ENCODE measurements around the gene MEGF6.

Gene MEGF6

DNA sequence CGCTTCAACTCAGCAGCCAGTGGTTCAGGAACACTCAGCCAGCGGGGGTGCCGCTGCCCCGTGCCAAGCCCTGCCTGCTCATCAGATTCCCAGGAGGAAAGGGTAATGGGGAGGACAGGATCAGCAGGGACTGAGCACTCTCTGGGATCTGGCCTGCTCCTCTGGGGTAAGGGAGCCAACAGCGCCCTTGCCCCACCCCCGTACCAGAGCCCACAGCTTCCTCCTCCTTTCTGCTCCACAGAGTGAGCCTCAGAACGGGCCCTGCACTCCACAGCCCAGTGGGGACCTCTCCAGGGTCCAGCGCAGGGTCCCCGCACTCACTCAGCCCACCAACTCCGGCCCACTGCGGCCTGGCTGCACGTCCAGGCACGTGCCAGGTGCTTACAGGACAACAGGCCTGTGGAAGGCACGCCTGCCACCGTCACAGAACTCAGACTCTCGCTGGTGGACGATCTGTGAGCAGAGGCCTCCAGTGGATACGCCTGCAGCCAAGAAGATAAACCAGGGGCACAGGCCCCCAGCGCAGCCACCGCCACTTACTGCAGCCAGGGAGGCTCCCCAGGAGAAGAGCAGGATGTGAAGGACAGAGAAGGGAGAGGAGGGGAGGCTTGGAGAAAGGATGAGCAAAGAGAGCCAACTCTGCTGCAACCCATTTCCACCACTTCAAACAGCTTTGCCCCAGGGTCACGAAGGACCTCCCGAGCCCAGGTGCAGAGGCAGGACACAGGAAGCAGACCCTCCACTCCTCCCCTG lies 2.1 kb downstream of the MEGF6 start:
- DNase-seq (ENCODE audit: low read depth in 2 of 2, low spot score in 1 of 2), result no peak

DNA sequence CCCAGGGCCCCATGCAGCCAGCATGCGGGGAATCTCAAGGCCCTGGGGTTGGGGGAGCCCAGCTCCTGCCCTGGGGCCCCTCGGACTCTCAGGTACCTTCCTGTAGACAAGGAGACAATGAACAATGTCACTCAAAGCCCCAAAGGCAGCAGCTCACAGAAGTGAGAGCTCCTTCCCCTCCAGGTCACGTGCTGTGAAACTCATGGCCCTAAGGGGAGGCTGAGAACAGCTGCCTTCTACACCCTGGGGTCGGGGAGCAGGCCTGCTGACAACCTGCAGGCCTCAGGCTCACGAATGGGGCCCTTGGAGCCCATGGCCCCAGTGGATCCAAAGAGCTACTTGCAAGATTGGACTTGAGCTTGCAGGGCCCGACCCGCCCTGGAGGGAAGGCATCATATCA lies 3.2 kb downstream of the MEGF6 start:
- DNase-seq (ENCODE audit: low read depth in 2 of 2, low spot score in 1 of 2), result no peak

DNA sequence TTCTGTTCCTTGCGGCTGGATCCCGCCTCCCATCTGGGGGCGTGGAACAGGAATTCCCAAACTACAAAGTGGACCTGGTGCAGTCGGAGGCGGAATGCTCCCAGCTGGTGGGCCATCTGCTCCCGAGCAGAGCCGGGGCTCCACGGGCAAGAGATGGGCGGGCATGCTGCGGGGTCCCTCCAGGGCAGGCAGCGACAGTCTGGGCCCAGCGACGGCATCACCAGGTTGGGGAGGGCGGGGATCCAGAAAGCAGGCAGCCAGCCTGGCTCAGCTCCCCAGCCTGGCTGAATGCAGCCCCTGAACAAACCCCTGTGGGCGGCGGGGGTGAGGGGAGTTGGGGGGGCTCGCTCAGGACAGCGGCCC lies 3.6 kb downstream of the MEGF6 start:
- DNase-seq (ENCODE audit: low read depth in 2 of 2, low spot score in 1 of 2), result no peak

DNA sequence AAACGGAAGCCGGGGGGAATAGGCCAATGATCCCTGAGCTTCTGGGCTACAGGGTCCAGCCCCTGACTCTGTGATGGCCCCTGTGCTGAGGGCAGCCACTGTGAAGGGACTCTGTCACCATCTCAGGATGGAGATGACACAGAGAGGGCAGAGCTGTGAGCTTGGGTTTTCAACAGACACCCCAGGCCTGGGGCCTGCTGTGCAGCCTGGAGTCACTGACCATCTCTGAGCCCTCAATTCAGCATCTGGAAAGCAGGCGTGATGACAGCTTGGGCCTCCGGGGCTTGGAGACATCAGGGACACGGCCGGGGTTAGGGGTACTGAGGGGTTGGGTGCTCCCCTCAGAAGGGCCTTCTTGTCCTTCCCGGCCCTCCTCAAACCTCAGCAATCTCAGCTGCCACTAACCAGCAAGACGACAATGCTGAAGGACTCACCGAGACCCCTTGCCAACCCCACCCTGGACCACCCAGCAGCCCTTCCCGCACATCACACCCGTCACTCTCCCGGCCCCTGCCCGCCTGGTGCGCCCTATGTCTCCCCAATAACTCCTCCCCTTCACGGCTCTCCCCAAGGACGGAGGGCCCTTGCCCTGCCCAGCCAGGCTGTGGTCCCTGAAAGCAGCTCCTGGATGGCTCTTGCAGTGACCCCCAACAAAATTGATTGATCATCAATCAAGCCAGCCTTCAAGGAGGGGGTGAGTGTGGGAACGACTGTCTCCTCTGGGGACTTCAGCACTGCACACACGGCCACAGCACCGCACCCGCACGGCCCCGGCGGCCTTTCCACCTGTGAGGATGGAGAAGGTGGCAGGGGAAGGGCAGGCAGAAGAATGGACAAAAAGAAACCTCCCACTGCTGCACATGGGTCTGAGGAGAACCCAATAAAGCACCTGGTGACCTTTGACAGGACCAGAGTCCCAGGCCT lies 4.3 kb downstream of the MEGF6 start:
- DNase-seq (ENCODE audit: low read depth in 2 of 2, low spot score in 1 of 2), result no peak

DNA sequence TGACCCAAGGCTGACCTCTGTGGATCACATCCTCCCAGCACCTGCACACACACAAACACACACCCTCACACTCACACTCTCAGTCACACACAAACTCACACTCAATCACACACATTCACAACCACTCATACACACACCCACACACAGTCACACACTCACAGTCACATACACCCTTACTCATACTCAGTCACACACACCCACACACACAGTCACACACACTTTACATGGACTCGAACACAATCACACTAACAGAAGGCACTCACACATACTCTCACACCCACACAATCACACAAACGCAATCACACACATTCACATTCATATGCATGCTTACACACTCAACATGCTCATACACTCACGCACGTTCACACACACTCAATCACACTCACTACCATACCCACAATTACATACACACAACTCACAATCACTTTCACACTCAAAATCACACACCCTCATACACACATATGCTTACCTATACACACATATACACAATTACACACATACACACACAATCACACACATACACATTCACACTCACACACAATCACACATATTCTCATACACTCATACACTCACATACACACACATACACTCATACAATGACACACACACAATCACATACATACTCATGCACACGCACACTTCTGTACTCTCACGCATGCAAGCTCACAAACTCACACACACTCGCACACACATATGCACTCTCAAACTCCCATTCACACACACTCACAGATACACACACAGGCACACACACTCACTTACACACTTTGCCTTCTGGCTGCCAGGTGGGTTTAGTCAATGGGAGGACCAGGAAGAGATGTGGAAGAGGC lies 6.1 kb downstream of the MEGF6 start:
- DNase-seq (ENCODE audit: low read depth in 2 of 2, low spot score in 1 of 2), result no peak

DNA sequence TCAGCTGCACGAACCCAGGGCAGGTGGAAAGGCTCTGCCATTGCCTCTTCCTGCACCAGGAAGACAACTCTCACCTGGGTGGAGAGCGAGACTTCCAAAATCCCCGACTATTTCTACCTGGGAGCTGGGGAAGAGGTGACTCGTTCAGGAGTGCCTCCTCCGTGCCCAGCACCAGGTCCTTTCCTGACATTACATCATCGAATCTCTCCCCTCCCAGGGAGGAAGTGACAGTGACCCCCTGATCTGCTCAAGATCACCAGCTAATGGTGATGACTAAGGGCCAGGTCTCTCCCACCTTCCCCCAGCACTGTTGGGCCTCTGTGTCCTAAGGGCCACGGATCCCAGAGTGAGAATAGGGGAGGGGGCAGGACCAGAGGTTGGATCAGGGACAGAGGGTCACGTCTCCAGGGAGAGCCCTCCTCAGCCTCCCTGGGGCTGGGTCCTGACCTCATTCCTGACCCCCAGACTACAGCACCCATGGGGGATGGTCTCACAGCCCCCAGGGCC lies 6.8 kb downstream of the MEGF6 start:
- DNase-seq (ENCODE audit: low read depth in 2 of 2, low spot score in 1 of 2), result no peak

DNA sequence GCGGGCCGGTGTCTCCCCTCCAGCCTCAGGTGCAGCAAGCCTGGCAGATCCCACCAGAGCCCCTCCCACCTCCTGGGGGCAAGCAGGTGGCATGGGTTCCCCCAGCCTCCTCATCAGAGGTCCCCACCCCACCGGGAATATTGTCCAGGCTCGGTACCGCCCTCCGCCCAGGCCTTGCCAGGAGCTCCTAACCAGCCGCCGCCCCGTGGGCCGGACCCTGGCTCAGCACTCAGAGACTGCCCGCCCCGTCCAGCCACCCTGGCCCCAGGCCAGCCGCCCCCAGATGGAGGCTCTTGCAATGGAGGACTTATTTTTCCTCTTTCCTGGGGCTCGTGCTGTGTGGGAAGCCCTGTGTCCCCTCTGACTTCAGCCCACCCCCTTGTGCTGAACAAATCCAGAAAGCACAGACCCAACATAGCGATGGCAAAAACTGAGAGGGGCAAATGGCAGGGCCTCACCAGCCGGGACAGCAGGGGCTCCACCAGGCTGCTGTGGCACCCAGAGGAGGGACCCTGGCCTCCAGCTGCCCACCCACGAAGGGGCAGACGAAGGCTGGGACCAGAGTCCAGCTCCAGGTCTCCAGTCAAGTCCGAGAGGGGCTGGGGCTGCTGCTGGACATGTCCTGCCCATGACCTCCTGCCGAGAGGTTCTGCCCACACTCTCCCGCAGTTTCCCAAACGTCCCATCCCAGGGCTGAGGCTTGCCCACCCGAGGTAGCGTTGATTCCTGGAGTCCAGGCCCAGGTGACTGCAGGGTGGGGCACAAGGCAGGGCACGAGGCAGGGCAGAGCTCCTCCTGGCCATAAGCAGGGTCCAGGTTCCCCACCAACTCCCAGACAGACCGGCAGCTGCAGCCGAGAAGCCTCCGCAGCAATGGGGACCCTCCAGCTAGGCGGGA lies 7.5 kb downstream of the MEGF6 start:
- DNase-seq (ENCODE audit: low read depth in 2 of 2, low spot score in 1 of 2), result no peak

DNA sequence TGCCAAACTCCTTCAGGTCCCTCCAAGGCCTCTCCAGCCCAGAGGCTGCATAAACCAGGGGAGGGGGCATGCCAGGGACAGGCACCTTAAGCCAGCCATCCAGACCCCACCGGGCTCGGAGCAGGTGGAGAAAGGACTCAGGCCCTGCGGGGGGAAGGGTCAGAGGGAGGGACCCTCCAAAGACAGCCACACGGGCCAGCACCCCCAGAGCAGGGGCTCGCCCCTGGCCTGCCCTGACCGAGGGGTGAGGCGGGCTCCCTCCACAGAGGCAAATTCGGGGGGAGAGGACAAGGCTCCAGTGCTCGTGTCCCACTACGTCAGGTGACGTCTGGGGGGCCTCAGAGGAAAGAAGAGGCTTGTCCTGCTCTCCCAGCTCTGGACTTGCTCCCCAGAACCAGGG lies 8.2 kb downstream of the MEGF6 start:
- DNase-seq (ENCODE audit: low read depth in 2 of 2, low spot score in 1 of 2), result no peak

DNA sequence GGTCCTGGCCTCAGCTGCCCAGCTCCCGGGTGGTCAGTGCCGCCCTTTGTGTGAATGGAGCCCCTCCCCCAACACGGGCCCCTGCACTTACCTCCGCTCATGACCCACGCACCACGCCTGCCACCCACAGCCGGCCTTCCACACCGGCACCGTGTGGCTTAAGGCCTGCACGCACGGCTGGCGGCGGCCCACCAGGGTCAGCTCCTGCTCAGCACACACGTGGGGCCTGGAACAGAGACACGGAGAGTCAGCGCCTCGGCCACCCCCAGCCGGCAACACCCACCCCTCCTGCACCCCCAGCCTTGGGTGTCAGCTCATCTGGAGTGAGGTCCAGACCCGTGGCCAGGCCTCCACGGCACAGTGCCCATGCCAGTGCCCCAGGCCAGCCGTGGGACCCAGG lies 8.9 kb downstream of the MEGF6 start:
- DNase-seq (ENCODE audit: low read depth in 2 of 2, low spot score in 1 of 2), result no peak

DNA sequence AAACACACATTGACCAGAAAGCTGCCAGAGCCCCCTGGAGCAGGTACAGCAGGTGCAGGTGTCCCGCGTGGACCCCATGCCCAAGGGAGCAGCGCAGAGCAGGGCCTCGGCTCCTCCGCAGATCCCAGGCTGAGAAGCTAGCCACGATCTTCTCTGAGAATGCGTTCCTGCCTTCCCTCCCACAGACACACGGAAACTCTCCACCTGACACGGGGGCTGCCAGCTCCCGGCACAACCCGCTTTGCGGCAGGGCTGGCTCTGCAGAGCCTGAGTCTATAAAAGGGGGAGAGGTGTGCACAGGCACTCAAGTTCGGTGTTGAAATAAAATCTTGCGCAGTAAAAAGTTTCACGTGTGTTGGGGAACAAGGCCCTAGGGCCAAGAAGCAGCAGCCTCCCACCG lies 9.6 kb downstream of the MEGF6 start:
- DNase-seq (ENCODE audit: low read depth in 2 of 2, low spot score in 1 of 2), result no peak

DNA sequence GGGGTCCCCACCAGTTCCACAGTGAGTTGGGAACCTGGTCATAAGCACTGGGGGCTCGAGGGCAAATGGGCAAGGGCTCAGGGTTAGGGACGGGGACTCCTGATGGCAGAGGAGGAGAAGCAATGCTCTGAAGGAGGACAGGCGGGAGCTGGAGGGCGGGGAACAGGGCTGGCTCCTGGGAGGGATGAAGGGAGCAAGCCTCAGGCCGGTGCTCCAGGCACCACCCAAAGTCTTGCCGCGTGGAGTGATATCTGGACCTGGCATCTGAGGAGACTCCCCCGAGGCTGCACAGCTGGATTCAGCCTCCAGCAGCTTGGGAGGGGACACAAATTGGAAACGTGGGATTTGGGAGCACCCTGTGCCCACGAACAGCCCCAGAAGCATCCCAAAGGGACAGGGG lies 11.0 kb downstream of the MEGF6 start:
- no peak for DNase-seq (ENCODE audit: low read depth in 2 of 2, low spot score in 1 of 2)

DNA sequence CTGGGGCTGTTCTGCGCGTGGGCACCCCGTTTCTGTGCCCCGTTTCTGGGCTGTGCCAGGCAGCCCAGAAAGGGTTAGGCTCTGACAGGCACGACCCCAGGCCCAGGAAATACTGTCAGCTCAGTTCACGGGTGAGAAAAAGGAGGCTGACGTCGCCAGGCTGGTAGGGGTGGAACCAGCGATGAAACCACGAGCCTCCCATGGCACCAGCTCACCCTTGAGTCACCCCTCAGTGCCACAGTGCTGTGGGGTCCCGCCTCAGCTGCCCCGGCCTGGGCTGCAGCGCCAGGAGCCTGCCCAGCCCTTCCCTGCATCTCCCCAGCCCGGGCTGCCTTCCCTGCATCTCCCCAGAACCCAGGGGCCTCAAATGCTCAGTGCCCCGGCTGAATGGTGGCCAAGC lies 11.5 kb downstream of the MEGF6 start:
- no peak for DNase-seq (ENCODE audit: low read depth in 2 of 2, low spot score in 1 of 2)

DNA sequence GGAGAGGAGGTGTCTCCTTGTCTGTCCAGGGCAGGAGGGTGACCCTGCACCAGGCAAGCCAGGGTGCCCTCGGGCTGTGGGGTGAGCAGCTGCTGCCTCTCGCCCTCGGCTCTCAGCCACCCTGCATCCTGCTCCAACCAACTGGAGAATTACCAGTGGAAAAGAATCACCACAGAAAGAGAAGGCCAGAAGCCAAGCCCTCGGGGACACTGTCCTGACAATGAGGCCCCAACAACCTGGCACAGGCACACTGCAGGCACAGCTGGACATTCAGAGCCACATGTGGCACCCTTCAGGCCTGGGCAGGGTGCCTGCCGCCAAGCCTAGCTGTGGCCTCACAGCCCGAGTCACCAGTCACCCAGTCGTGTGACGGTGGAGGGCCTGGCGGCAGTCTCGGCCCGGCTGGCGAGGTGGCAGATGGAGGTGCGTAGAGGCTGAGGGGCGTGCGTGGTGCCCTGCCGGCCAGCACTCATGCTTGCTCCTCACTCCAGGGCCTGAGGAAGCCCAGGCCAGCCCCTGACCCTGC lies 12.0 kb downstream of the MEGF6 start:
- DNase-seq (ENCODE audit: low read depth in 2 of 2, low spot score in 1 of 2), result no peak

DNA sequence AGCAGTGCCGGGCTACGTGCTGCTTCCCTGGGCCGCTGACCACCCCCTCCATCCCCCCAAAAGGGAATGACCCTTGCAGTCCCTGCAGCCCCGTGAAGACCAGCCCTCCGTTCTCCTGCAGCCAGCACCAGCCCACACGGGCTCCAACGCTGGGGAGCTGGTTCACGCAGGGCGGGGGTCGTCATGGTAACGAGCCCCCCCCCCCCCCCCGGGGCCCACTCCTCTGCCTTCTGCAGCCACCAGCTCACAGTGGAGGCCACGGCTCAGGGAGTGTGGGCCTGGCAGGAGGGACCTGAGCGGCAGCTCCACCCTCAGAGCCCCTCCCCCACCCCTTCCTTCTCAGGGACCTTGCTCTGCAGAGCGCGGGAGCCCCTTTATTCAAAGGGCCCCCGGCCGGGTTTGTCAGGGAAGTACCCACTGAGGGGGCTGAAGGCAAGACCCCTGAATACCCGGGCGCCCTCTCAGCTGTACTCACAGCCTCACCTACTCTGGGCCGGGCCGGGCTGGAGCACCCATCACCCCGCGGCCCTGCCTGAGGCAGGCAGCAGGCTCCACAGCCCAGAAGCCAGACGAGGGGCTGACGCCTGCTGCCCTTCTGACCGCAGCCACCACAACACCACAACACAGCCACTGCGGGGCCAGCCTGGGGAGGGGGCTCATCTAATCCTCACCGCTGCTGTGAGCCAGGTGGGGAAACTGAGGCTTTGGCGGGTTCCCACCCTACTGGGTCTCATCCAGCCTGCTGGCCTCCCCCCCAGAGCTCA lies 12.6 kb downstream of the MEGF6 start:
- no peak for DNase-seq (ENCODE audit: low read depth in 2 of 2, low spot score in 1 of 2)

DNA sequence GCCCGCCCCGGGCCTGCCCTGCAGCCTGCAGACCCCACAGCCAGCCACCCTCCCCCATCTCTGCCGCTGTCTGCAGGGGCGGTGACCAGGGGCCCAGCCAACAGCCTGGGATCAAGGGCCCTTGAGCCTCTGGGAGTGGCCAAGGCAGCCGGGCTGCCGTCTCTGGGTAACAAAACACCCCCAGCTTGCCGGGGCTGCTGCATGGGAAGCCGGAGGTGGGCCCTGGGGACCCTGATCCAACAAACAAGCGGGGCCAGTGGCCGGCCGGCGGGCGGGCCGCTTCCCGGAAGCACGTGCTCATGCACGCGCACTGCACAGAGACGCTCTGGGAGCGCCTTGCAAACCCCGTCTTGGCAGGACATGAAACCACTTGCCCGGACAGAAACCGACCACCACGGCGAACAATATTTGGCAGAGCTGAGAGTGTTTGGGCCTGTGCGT lies 13.2 kb downstream of the MEGF6 start:
- no peak for DNase-seq (ENCODE audit: low read depth in 2 of 2, low spot score in 1 of 2)

DNA sequence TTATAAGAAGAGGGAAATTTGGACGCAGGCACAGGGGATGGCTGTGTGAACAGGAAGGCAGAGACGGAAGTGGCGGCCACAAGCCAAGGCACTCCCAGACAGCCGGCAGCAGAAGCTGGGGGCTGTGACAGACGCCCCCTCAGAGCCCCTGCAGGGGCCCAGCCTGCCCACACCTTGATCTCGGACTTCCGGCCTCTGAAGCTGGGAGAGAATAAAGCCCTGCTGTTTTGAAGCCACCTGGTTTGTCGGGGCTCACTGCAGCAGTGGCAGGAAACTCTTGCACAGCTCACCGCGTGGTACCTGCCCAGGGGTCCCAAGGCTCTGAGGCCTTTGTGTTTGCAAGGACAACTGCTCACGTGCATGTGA lies 13.7 kb downstream of the MEGF6 start:
- DNase-seq (ENCODE audit: low read depth in 2 of 2, low spot score in 1 of 2), result no peak

DNA sequence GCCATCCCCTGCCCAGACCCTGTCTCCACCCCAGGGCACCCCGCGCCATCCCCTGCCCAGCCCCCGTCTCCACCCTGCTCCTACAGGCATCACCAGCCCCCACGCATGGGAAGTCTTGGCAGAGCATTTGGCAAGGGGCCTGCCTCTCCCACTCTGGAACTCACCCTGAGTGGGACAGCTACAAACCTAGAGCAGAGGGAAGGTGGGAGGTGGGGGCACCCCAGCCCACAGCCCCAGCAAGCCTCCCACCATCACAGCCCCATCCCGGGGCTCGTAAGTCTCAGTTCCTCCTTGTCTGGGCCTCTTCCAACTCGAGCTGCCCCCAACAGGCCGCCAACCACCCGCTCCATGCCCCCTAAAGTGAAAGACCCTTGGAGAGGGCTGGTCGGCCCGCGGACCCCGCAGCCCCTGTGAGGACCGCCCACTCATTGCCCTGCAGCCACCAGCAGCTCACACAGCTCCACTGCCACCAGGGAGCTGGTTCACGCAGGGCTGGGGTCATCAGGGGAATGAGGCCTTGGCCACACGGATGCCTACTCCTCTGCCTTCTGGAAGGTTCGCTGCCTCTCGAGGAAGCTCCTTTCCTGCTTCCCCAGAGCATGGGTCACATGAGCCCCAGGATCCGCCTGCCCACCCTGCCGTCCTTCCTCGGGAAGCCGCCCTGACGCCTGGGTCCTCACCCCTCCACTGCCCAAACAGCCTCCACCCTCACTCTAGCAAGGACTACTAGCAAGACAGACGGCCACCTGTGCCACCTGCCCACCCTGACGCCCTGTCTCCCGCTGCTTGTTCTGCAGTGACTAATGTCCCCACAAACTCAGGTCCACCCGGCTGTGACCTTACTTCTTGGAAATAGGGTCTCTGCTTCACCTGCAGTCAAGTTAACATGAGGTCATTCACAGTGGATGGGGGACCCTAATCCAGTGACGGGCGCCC lies 14.4 kb downstream of the MEGF6 start:
- no peak for DNase-seq (ENCODE audit: low read depth in 2 of 2, low spot score in 1 of 2)

DNA sequence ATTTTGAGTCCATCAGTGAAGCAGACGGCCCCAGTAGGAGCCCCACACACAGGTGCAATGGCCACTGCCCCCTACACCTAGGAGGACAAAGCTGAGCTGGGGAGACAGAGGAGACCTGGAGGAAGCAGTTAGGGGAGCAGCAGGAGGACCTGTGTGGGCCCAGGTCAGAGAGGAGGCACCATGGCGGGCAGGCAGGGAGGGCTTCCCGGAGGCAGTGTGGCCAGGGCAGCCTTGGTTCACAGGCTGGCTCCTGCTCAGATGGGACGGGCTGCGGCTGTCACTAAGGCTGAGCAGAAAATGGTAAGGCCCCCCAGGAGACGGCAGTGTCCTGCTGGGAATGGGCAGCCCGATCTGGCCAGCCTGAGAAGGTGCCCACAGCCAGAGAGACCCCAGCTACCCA lies 15.4 kb downstream of the MEGF6 start:
- DNase-seq (ENCODE audit: low read depth in 2 of 2, low spot score in 1 of 2), result no peak
